Measurements from ENCODE around the gene IMMT.

Gene IMMT

GRCh38 chr2:86158286-86158685, 37.0 kb downstream of the IMMT start:
- CTCF ChIA-PET = interaction anchor here (0.6 kb wide), 2 partner anchors 10 to 516 kb away, joined by 3 to 6 read pairs; no protein-coding TSS in a partner anchor
- no peak for TF ChIP-seq CTCF (conservative IDR thresholded peaks at IDR 0.05; ENCODE audit: low read depth)
- H3K27ac ChIP-seq = no peak overlapping the region
- POLR2A ChIA-PET (ENCODE audit: low non-redundant PET) = no interaction called here
- no peak for DNase-seq (ENCODE audit: low spot score)

GRCh38 chr2:86157009-86157556, 38.2 kb downstream of the IMMT start:
- ChIA-PET CTCF (no interaction called here), POLR2A (ENCODE audit: low non-redundant PET) (interaction anchor here (0.5 kb wide), 1 partner anchor 18 kb away, joined by 4 read pairs; no protein-coding TSS in a partner anchor)
- TF ChIP-seq CTCF (conservative IDR thresholded peaks at IDR 0.05; ENCODE audit: low read depth) = no peak
- no peak overlapping the region for H3K27ac ChIP-seq
- no peak for DNase-seq (ENCODE audit: low spot score)

- CTCF ChIA-PET = no interaction called here
- DNase-seq (ENCODE audit: low spot score) = no peak
- no peak overlapping the region for H3K27ac ChIP-seq
- TF ChIP-seq CTCF (conservative IDR thresholded peaks at IDR 0.05; ENCODE audit: low read depth) = no peak
- POLR2A ChIA-PET (ENCODE audit: low non-redundant PET) = no interaction called here
Observed at GRCh38 chr2:86150502-86150901, 44.8 kb downstream of the IMMT start.

- ChIA-PET CTCF (interaction anchor here (0.6 kb wide), 1 partner anchor 25 kb away, joined by 3 read pairs; no protein-coding TSS in a partner anchor), POLR2A (ENCODE audit: low non-redundant PET) (no interaction called here)
- no peak overlapping the region for H3K27ac ChIP-seq
- no peak for DNase-seq (ENCODE audit: low spot score)
- no peak for TF ChIP-seq CTCF (conservative IDR thresholded peaks at IDR 0.05; ENCODE audit: low read depth)
Observed at GRCh38 chr2:86147793-86148192, 47.5 kb downstream of the IMMT start.

GRCh38 chr2:86143926-86144685, 51.2 kb downstream of the IMMT start:
- ChIA-PET CTCF (interaction anchor here (0.6 kb wide), 2 partner anchors 31 to 47 kb away, joined by 4 to 8 read pairs; no protein-coding TSS in a partner anchor), POLR2A (ENCODE audit: low non-redundant PET) (no interaction called here)
- DNase-seq (ENCODE audit: low spot score) = no peak
- no peak overlapping the region for H3K27ac ChIP-seq
- TF ChIP-seq CTCF (conservative IDR thresholded peaks at IDR 0.05; ENCODE audit: low read depth) = no peak

- TF ChIP-seq CTCF (conservative IDR thresholded peaks at IDR 0.05; ENCODE audit: low read depth) = no peak
- POLR2A ChIA-PET (ENCODE audit: low non-redundant PET) = no interaction called here
- CTCF ChIA-PET = interaction anchor here (0.6 kb wide), 1 partner anchor 48 kb away, joined by 4 read pairs; no protein-coding TSS in a partner anchor
- H3K27ac ChIP-seq = no peak overlapping the region
- no peak for DNase-seq (ENCODE audit: low spot score)
Observed at GRCh38 chr2:86143307-86143706, 52.0 kb downstream of the IMMT start.

Data from RWPE1 (cell line).